ENCODE measurements around the gene KRT84. TPM values are rescaled to one million over a fixed set of nuclear protein-coding genes. Genes with fewer than 3 reads are reported as not detected.
A peak's percentile ranks its signal among the peaks of the same experiment; 100 is the strongest.

KRT84 gene
- total RNA-seq, 1 experiment from 2014 or later = not detected

DNA sequence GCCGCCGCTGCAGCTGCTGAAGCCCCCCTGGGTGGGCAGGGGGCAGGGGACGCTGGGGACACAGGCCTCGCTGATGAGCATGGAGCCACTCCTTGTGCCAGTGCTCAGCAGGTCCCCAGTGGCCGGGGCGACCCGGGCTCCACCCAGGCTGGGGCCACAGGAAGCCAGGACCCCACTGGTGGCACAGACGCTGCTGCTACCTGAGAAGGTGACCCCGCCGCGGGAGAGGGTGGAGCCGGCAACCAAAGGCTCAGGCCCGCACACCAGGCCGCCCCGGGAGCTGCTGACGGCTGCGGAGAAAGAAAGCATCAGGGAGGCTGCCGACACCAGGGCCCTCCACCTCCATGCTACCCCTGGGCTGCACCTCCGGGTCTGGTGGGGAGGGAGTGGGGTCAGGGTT, 7.4 kb downstream of the KRT84 start:
- POLR2A ChIA-PET = no interaction called here
- Mint-ChIP-seq H3K4me3 (ENCODE audit: unreplicated experiment) (no peak overlapping the region), H3K9me3 (ENCODE audit: unreplicated experiment) (no peaks in the 10 kb centered on the region), H3K27me3 (ENCODE audit: insufficient read depth, unreplicated experiment) (peaks cover 7% of the 10 kb centered on the region), H3K4me1 (ENCODE audit: low read depth, unreplicated experiment) (no peaks in the 10 kb centered on the region), H3K36me3 (ENCODE audit: insufficient read depth, unreplicated experiment) (no peaks in the 10 kb centered on the region), H3K27ac (ENCODE audit: unreplicated experiment) (no peak overlapping the region)
- TF ChIP-seq, protein P1, sequence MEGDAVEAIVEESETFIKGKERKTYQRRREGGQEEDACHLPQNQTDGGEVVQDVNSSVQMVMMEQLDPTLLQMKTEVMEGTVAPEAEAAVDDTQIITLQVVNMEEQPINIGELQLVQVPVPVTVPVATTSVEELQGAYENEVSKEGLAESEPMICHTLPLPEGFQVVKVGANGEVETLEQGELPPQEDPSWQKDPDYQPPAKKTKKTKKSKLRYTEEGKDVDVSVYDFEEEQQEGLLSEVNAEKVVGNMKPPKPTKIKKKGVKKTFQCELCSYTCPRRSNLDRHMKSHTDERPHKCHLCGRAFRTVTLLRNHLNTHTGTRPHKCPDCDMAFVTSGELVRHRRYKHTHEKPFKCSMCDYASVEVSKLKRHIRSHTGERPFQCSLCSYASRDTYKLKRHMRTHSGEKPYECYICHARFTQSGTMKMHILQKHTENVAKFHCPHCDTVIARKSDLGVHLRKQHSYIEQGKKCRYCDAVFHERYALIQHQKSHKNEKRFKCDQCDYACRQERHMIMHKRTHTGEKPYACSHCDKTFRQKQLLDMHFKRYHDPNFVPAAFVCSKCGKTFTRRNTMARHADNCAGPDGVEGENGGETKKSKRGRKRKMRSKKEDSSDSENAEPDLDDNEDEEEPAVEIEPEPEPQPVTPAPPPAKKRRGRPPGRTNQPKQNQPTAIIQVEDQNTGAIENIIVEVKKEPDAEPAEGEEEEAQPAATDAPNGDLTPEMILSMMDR (IDR thresholded peaks at IDR 0.05; ENCODE audit: insufficient read depth in 1 of 2, low read depth in 1 of 2, low read length in 1 of 2, severe bottlenecking in 1 of 2, unreplicated experiment in 1 of 2) = no peak
- CTCF ChIA-PET = no interaction called here
- intact Hi-C loops (cut with micrococcal nuclease; ENCODE audit: unreplicated experiment) = no loop called here
- Histone ChIP-seq H3K4me3 (ENCODE audit: low read depth, low read length) (no peak overlapping the region), H3K4me1 (no peaks in the 10 kb centered on the region), H3K27me3 (replicated peaks; ENCODE audit: control insufficient read depth, insufficient read depth, low read length) (no peaks in the 10 kb centered on the region), H3K9me3 (no peaks in the 10 kb centered on the region), H3K36me3 (ENCODE audit: control insufficient read depth, insufficient read depth, low read length) (no peaks in the 10 kb centered on the region)
- DNase-seq = no peak
- BruUV-seq (replicated peaks) = no TSS peak

DNA sequence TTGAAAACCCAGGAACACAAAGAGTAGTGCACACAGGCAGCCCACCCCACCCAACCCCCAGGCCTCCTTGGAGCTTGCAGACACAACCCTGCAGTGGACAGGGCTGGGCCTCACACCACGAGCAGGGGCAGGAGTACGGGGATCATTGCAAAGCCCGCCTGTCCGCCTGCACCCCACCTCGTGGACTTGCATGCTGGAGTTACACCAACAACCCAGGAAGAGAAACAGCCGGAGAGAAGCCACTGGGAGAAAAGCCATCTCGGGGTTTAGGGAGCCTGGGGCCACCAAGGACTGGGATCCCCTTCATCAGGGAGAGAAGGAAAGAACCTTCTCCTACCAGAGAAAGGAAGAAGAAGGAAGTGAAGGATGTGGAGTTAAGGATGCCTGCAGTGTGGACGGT, 8.2 kb downstream of the KRT84 start:
- Histone ChIP-seq H3K36me3 (ENCODE audit: control insufficient read depth, insufficient read depth, low read length) (no peaks in the 10 kb centered on the region), H3K27me3 (replicated peaks; ENCODE audit: control insufficient read depth, insufficient read depth, low read length) (no peaks in the 10 kb centered on the region), H3K9me3 (no peaks in the 10 kb centered on the region), H3K4me1 (no peaks in the 10 kb centered on the region), H3K4me3 (ENCODE audit: low read depth, low read length) (no peak overlapping the region)
- Mint-ChIP-seq H3K36me3 (ENCODE audit: insufficient read depth, unreplicated experiment) (no peaks in the 10 kb centered on the region), H3K27me3 (ENCODE audit: insufficient read depth, unreplicated experiment) (peaks cover 7% of the 10 kb centered on the region), H3K27ac (ENCODE audit: unreplicated experiment) (no peak overlapping the region), H3K9me3 (ENCODE audit: unreplicated experiment) (no peaks in the 10 kb centered on the region), H3K4me3 (ENCODE audit: unreplicated experiment) (no peak overlapping the region), H3K4me1 (ENCODE audit: low read depth, unreplicated experiment) (peaks cover under 1% of the 10 kb centered on the region)
- BruUV-seq (replicated peaks) = no TSS peak
- CTCF ChIA-PET = no interaction called here
- no peak for DNase-seq
- TF ChIP-seq, protein P1 (IDR thresholded peaks at IDR 0.05; ENCODE audit: insufficient read depth in 1 of 2, low read depth in 1 of 2, low read length in 1 of 2, severe bottlenecking in 1 of 2, unreplicated experiment in 1 of 2) = no peak
- POLR2A ChIA-PET = no interaction called here
- intact Hi-C loops (cut with micrococcal nuclease; ENCODE audit: unreplicated experiment) = no loop called here

DNA sequence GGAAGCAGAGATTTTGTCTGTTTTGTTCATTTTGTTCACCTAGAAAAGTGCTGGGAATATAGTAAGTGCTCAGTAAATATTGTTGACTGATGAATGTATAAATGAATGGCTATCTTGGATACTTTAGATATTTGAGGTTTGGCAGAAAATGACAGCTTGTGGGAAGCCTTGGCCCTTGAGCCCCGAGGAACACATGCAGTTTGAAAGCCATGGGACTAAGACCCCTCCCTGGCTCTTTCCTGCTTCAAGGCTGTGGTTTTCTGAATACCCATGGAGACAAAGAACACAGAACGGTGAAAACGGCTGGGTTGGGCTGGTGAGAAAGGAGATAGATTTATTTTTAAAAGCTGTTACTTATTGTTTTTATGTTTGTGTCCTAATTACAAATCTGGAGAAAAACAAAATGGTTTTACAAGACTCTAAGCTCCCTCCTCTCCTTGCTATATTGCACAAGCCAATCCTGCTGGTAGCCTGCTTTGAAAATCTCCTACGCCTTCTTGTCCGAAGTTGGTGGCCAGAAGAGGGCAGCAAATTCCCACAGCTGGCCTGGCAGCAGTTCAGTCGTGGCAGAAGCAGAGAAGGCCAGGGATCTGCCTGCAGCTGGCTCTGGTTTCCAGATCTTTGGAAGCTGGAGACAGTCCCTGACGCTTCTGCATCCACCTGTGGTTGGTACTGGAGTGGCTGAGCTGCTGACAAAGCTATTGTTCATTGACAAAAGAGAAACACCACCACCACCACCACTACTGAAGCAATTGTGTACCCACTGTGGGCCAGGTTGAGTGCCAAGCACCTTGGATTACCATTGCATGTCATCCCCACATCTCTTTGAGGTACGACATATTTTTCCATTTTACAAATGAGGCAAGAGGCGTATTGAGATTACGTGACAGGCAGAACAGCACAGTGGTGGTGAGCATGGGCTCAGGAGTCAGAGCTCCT, 13.0 kb downstream of the KRT84 start:
- no peaks in the 10 kb centered on the region for H3K9me3 ChIP-seq
- no TSS peak for BruUV-seq (replicated peaks)
- DNase-seq = peak; percentile 78 to 86
- no peaks in the 10 kb centered on the region for H3K36me3 Mint-ChIP-seq (ENCODE audit: insufficient read depth, unreplicated experiment)
- no peak overlapping the region for H3K4me3 Mint-ChIP-seq (ENCODE audit: unreplicated experiment)
- TF ChIP-seq, protein P1 (IDR thresholded peaks at IDR 0.05; ENCODE audit: insufficient read depth in 1 of 2, low read depth in 1 of 2, low read length in 1 of 2, severe bottlenecking in 1 of 2, unreplicated experiment in 1 of 2) = peak; percentile 76 to 91
- H3K4me1 ChIP-seq = no peaks in the 10 kb centered on the region
- peaks cover 3% of the 10 kb centered on the region for H3K27me3 Mint-ChIP-seq (ENCODE audit: insufficient read depth, unreplicated experiment)
- POLR2A ChIA-PET = no interaction called here
- H3K36me3 ChIP-seq (ENCODE audit: control insufficient read depth, insufficient read depth, low read length) = no peaks in the 10 kb centered on the region
- CTCF ChIA-PET = interaction anchor here (0.6 to 2.0 kb wide), 17 partner anchors 12 to 608 kb away, joined by 3 to 13 read pairs (median 4); no protein-coding TSS in a partner anchor
- intact Hi-C loops (cut with micrococcal nuclease; ENCODE audit: unreplicated experiment) = loop anchor here (1.0 kb wide), 2 partner anchors 135 to 508 kb away; no protein-coding TSS in a partner anchor
- H3K27ac Mint-ChIP-seq (ENCODE audit: unreplicated experiment) = no peak overlapping the region
- no peaks in the 10 kb centered on the region for H3K9me3 Mint-ChIP-seq (ENCODE audit: unreplicated experiment)
- no peaks in the 10 kb centered on the region for H3K27me3 ChIP-seq (replicated peaks; ENCODE audit: control insufficient read depth, insufficient read depth, low read length)
- H3K4me3 ChIP-seq (ENCODE audit: low read depth, low read length) = no peak overlapping the region
- peaks cover 8% of the 10 kb centered on the region for H3K4me1 Mint-ChIP-seq (ENCODE audit: low read depth, unreplicated experiment)
